GM19324 (cell line): ENCODE results near the gene CALHM5.

Experiments used
- ATAC-seq: cut with Tn5 transposase; IDR thresholded peaks from one replicate; pipeline ENCODE4 v1.9.1; 2021; ENCODE audit warnings: mild to moderate bottlenecking, moderate library complexity; ENCODE audit not compliant: unreplicated experiment, low FRiP score

CALHM5 gene

GRCh38 chr6:116543149-116543548 is 31.7 kb downstream of the CALHM5 start:
- no peak for ATAC-seq

GRCh38 chr6:116545651-116546050 is 34.2 kb downstream of the CALHM5 start, which contains the start of gene TRAPPC3L:
Gene TRAPPC3L (minus strand): TSS chr6:116545684. CDS start chr6:116545514, 170 bp downstream.
- ATAC-seq: no peak

DNA sequence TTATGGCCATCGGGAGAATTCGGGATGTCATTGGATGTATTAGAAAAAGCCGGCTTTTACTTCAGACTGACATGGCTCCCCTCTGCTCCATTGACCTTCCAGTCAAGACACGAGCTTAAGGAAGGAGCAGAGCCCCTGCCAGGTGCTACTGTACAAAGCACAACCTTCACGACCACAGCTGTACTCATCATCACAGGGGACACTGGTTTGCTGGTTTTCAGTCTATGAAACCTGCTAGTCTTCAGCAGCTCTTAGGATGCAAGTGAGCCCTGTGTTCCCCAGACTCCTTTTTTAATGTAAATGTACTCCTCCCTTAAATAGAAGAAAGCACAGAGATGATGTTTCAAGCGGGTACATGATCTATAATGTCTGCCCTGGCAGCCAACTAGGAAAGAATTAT is 35.9 kb downstream of the CALHM5 start:
- ATAC-seq: no peak

- no peak for ATAC-seq
These were observed 39.4 kb downstream of the CALHM5 start for GRCh38 chr6:116550796-116551195.

GRCh38 chr6:116553451-116553850 is 42.0 kb downstream of the CALHM5 start, which contains the start of gene CALHM4:
Gene CALHM4 (plus strand): TSS chr6:116553751. CDS start chr6:116553794, 43 bp downstream.
- no peak for ATAC-seq

DNA sequence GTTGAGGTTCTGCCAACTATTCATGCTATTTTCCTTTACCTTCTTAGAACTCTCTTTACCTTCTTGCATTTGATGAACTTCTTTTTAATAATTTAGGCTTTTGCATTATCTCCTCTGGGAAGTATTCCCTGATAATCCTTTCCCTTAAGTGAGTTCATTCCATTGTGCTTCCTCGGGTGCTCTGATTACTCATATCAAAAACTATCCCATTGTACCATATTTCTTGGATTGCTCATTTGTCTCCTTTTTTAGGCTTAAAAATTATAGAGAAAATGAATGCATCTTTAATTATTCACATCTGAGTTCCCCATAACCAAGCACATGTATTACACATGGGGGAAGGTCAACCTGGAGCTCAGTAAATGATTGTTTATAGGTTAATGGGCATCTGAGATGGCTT is 44.6 kb downstream of the CALHM5 start:
- ATAC-seq: no peak

DNA sequence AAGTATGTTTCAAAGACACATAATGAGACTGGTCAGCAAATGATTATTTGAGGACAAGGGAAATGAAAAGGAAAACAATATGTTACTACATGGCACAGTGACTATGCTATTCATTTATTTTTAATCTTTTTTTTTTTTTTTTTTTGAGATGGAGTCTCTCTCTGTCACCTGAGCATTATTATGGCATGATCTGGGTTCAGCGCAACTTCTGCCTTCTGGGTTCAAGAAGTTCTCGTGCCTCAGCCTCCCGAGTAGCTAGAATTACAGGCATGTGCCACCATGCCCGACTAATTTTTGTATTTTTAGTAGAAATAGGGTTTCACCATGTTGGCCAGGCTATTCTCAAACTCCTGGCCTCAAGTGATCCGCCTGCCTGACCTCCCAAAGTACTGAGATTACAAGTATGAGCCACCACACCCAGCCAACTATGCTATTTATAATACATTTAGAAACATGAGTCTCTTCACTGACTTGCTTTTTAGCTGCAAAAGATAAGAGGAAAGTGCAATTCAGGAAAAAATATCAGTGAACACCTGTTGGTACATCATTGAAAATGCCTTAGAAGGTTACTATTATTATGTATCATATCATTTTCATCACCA is 45.5 kb downstream of the CALHM5 start:
- ATAC-seq: no peak

- no peak for ATAC-seq
These were observed 46.5 kb downstream of the CALHM5 start for GRCh38 chr6:116557893-116558292.

- ATAC-seq: no peak
These were observed 48.7 kb downstream of the CALHM5 start for GRCh38 chr6:116560130-116560529.

DNA sequence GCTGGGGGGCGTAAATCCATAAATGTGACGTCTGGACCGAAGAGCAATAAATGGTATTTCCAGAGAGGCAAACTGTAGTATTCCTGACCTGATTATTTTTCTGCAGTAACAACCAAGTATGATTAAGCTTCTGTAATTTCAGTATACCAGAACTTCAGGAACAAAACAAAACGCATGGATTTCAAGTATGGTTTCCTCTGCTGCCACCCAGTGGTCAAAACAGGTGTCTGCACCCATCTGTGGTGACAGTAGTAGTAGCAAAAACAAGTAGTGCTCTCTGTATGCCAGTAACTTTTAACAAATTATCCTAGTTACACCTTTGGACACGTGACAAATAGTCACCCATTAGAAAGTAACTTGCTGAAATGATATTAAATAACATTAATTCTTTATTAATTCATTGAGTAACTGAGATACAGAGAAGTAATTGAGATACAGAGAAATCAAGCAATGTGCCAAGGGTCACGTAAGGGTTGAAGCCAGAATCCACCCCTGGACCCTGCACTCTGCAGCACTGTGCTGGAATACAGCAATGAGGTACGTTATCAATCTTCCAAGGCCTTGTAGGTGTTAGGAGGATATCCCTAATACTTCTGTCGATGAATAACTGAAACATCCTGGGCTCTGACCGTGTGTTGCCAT is 50.1 kb downstream of the CALHM5 start:
- ATAC-seq: no peak

DNA sequence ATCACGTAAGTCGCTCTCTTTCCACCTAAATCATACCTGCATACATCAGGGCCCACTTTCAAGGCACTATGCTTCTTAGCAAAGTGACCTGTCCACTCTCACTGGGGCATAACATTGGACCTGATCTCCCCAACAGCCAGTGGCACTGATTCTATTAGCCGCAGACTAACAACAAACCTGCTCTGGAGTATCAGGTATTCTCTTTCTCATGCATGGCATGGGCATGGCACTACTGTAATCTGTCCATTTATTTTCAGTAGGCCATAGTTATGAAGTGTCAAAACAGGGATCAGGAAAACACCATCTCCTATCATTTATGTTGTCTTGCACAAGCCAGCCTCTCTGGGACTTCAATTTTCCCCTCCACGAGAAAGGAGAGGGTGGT is 50.6 kb downstream of the CALHM5 start:
- ATAC-seq: no peak

DNA sequence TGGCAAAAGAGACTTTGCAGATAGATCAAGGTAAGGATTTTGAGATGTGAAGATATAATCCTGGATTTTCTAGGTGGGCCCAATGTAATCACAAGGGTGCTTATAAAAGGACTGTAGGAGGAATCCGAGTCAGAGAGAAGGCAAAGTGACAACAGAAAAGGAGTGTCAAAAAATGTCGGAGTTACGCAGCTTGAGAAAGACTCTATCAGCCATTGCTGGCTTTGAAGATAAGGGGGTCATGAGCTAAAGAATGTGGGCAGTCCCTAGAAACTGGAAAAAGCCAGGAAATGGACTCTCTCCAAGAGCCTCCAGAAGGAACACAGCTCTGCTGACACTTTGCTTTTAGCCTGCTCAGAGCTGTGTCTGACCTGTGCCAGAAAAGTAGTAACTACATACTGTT is 51.2 kb downstream of the CALHM5 start:
- ATAC-seq: no peak

DNA sequence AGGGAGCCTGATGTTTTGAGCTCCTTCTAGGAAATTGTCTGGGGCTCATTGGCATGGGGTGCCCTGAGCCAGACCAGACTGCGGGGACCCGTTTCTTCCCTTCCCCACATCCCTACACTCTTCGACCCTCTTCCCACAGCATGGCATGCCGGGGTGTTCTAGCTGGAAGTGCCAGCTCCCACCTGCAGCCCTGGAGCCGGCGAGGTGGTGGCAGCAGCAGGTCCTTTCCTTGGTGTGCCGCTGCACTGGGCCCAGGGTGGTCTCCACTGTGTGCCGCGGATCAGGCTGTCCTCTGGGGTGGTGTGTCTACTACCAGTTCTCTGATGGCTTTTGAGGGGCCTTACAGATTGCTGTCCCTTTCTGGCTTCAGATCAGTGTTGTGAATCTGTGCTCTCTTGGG is 52.4 kb downstream of the CALHM5 start:
- ATAC-seq: no peak

DNA sequence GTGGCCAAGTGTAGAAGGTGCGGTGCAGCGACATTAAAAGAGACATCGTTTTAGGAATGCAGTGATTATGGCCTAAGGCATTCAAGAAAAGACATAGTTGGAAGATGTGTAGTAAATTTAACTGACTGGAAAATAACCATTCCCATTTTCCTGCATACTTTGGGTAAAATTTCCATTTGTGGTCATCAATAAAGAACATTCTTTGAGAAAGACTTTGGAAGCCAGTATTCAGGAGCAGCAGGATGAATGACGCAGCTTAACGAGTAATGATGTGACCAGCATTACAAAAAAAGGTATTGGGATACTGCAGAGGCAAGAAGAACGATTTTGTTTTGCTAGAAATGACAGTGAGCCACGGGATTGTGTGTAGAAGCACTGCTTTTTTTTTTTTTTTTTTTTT is 52.9 kb downstream of the CALHM5 start:
- ATAC-seq: no peak

- no peak for ATAC-seq
These were observed 53.8 kb downstream of the CALHM5 start for GRCh38 chr6:116564921-116565872.

DNA sequence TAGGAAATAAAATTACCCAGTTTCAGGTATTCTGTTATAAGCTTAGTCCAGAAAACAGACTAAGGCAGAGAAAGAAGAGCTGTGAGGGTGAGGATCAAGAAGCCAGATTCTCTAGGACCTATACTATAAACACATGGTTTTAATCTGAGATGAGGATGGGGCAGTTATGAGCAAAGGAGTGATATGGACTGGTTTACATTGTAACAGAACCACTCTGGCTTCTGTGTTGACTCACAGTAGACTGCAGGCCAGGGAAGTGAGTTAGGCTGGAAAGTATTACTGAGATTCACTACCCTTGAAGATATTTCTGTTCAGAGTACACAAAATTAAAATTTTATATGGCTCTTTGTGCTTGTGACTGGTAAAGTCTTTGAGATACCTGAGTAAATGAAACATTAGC is 56.7 kb downstream of the CALHM5 start:
- no peak for ATAC-seq

GRCh38 chr6:116568821-116569755 is 57.6 kb downstream of the CALHM5 start:
- ATAC-seq: no peak

- ATAC-seq: peak; percentile 94
These were observed 59.6 kb downstream of the CALHM5 start, which contains the start of gene RWDD1 for GRCh38 chr6:116570856-116571682. Gene RWDD1 (plus strand): TSS chr6:116571504. CDS start chr6:116571583, 79 bp downstream.

GRCh38 chr6:116571683-116572000 is 60.2 kb downstream of the CALHM5 start:
- ATAC-seq: no peak
